ENCODE results near the gene MRGPRX1. TPM values are rescaled to one million over a fixed set of nuclear protein-coding genes. Genes with fewer than 3 reads are reported as not detected.

MRGPRX1 gene
- total RNA-seq, 1 donor from 2014 or later: not detected

DNA sequence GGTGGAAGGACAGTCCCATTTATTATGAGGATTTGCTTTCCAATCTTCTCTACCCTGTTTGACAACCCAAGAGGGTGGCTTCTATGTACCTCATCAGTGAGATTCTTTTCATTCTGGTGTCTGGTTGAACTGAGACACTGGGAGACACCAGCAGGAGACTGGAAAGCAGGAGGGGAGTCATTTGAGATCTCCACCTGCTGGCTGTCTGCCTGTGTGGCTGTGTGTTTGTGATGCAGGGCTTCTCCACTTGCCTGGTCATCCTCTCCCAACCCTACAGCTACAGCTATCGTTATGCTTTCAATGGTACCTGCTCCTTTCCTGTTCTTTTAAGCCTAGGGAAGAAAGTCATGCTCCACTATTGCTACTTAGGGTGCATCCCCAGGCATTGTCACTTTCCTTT, 48.6 kb downstream of the MRGPRX1 start:
- TF ChIP-seq, protein P1, sequence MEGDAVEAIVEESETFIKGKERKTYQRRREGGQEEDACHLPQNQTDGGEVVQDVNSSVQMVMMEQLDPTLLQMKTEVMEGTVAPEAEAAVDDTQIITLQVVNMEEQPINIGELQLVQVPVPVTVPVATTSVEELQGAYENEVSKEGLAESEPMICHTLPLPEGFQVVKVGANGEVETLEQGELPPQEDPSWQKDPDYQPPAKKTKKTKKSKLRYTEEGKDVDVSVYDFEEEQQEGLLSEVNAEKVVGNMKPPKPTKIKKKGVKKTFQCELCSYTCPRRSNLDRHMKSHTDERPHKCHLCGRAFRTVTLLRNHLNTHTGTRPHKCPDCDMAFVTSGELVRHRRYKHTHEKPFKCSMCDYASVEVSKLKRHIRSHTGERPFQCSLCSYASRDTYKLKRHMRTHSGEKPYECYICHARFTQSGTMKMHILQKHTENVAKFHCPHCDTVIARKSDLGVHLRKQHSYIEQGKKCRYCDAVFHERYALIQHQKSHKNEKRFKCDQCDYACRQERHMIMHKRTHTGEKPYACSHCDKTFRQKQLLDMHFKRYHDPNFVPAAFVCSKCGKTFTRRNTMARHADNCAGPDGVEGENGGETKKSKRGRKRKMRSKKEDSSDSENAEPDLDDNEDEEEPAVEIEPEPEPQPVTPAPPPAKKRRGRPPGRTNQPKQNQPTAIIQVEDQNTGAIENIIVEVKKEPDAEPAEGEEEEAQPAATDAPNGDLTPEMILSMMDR (IDR thresholded peaks at IDR 0.05): no peak
- ATAC-seq: no peak

More for the DNA sequence above, 48.6 kb downstream of the MRGPRX1 start:
- Histone ChIP-seq H3K4me1 (no peaks in the 10 kb centered on the region), H3K27ac (no peak overlapping the region), H3K36me3 (no peaks in the 10 kb centered on the region), H3K9me3 (no peaks in the 10 kb centered on the region), H3K27me3 (no peaks in the 10 kb centered on the region), H3K4me3 (no peak overlapping the region)
- intact Hi-C loops (cut with DNase I): no loop called here
- DNase-seq: no peak

Other genes with a start within 250 kb of the MRGPRX1 start
- 6.3 TPM for gene TMEM86A, start 240.6 kb downstream of the MRGPRX1 start, total RNA-seq
- 1.2 TPM for gene IGSF22, start 213.2 kb downstream of the MRGPRX1 start, total RNA-seq
- gene PTPN5, start 147.6 kb downstream of the MRGPRX1 start, total RNA-seq: 0.81 TPM
- not detected for gene MRGPRX2, start 121.3 kb upstream of the MRGPRX1 start, total RNA-seq
- 12.2 TPM for gene ZDHHC13, start 177.8 kb upstream of the MRGPRX1 start, total RNA-seq

Data from upper lobe of right lung (tissue), 1 donor.